GM21367 (cell line): Measurements from ENCODE around the gene MTFP1.
"Not testable (repeated sequence)": the region's sequence is repeated elsewhere in the genome, so short reads cannot be mapped to it uniquely, and the experiment has no call there.

Experiments
- ATAC-seq: cut with Tn5 transposase; IDR thresholded peaks from one replicate; pipeline ENCODE4 v1.9.1; 2021; ENCODE audit not compliant: unreplicated experiment

Gene MTFP1

GRCh38 chr22:30401024-30401423 is 24.5 kb upstream of the MTFP1 start:
- not testable (repeated sequence) for ATAC-seq

- ATAC-seq, result no peak
Observed at GRCh38 chr22:30402028-30402765, 23.4 kb upstream of the MTFP1 start.

GRCh38 chr22:30402766-30403104 is 22.8 kb upstream of the MTFP1 start:
- not testable (repeated sequence) for ATAC-seq

GRCh38 chr22:30404307-30404706 is 21.3 kb upstream of the MTFP1 start:
- ATAC-seq, result no peak

GRCh38 chr22:30405731-30406130 is 19.8 kb upstream of the MTFP1 start:
- ATAC-seq, result no peak

GRCh38 chr22:30406400-30406799 is 19.2 kb upstream of the MTFP1 start:
- ATAC-seq, result no peak

GRCh38 chr22:30408388-30409102 is 17.0 kb upstream of the MTFP1 start:
- no peak for ATAC-seq

GRCh38 chr22:30411780-30412179 is 13.8 kb upstream of the MTFP1 start:
- ATAC-seq, result no peak

GRCh38 chr22:30413001-30413400 is 12.6 kb upstream of the MTFP1 start:
- no peak for ATAC-seq

- ATAC-seq, result no peak
Observed at GRCh38 chr22:30413745-30414524, 11.6 kb upstream of the MTFP1 start.

GRCh38 chr22:30414525-30415047 is 11.0 kb upstream of the MTFP1 start:
- no peak for ATAC-seq

GRCh38 chr22:30416403-30416802 is 9.2 kb upstream of the MTFP1 start:
- no peak for ATAC-seq

GRCh38 chr22:30416837-30417236 is 8.7 kb upstream of the MTFP1 start:
- ATAC-seq, result no peak

- ATAC-seq, result no peak
Observed at GRCh38 chr22:30420347-30421125, 5.0 kb upstream of the MTFP1 start.

GRCh38 chr22:30421695-30422480 is 3.7 kb upstream of the MTFP1 start:
- no peak for ATAC-seq

GRCh38 chr22:30422481-30423300 is 2.9 kb upstream of the MTFP1 start:
- ATAC-seq, result no peak

- peak; percentile 26 for ATAC-seq
Observed at GRCh38 chr22:30423301-30423958, 2.1 kb upstream of the MTFP1 start.

- peak; percentile 72 for ATAC-seq
Observed at GRCh38 chr22:30423959-30424533, 1.5 kb upstream of the MTFP1 start.
